Measurements from ENCODE around the gene CPT2.
A peak's percentile ranks its signal among the peaks of the same experiment; 100 is the strongest.

CPT2 gene

DNA sequence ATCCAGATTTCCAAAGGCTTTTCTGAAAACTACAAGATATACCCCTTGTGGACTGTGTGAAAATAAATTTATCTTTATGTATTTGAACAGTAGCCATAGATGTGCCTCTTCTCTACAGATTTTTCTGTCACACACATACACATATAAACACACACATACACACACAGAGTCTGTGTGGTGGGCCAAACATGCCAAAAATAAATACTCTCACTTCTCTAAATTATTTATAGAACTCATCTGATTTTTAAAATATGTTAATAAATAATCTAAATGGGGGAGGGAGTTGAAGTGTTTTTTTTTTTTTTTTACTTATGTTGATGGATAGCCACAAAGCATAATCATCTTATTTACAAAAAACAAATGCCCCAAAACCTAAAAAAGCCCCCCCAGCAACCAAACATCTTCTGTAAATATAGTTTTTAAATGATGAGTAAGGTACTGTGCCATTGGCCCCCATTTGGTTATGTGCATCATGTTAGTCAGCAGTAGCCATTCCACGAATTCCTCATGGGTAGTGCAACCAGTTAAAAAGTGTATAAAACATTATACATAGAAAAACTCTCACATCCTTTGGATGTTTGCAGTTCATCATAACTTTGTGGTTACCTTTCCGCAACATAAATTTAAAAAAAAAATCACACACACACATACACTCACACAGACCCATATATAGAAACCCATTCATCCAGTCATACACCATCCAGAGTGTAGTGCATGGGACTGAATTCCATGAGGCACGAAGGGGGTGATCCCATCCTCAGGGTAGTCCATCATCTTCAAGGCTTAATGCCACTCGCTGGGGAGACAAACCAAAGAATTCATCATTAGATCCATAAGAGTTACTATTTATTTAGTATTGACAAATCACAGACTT, 49.9 kb downstream of the CPT2 start:
- DNase-seq (ENCODE audit: low read depth in 2 of 2) = peak; percentile 10 to 61
- TF ChIP-seq, protein P1, sequence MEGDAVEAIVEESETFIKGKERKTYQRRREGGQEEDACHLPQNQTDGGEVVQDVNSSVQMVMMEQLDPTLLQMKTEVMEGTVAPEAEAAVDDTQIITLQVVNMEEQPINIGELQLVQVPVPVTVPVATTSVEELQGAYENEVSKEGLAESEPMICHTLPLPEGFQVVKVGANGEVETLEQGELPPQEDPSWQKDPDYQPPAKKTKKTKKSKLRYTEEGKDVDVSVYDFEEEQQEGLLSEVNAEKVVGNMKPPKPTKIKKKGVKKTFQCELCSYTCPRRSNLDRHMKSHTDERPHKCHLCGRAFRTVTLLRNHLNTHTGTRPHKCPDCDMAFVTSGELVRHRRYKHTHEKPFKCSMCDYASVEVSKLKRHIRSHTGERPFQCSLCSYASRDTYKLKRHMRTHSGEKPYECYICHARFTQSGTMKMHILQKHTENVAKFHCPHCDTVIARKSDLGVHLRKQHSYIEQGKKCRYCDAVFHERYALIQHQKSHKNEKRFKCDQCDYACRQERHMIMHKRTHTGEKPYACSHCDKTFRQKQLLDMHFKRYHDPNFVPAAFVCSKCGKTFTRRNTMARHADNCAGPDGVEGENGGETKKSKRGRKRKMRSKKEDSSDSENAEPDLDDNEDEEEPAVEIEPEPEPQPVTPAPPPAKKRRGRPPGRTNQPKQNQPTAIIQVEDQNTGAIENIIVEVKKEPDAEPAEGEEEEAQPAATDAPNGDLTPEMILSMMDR (IDR thresholded peaks at IDR 0.05; ENCODE audit: low read depth, low read length) = no peak
- no peak overlapping the region for H3K4me3 ChIP-seq (replicated peaks in 1 of 2; ENCODE audit: low read depth in 2 of 2, low read length in 2 of 2)

DNA sequence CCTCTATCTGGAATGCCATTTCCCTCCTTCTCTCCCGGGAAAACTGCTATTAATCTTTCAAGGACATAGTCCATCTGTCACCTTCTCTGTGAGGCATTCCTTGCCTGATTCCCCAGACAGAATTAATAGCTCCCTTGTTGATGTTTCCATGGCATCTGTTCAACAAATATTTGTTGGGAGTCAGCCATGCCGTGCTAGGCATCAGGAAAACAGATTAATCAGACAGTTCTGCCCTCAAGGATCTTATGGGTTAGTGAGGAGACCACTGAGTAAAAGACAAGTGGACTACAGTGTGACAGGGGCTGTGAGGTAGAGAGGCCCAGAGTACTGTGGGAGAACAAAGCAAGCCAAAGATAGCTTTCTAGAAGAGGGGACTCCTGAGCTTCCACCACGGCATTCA, 53.1 kb downstream of the CPT2 start:
- DNase-seq (ENCODE audit: low read depth in 2 of 2) = no peak
- H3K4me3 ChIP-seq (replicated peaks in 1 of 2; ENCODE audit: low read depth in 2 of 2, low read length in 2 of 2) = no peak overlapping the region
- TF ChIP-seq, protein P1 (IDR thresholded peaks at IDR 0.05; ENCODE audit: low read depth, low read length) = no peak

DNA sequence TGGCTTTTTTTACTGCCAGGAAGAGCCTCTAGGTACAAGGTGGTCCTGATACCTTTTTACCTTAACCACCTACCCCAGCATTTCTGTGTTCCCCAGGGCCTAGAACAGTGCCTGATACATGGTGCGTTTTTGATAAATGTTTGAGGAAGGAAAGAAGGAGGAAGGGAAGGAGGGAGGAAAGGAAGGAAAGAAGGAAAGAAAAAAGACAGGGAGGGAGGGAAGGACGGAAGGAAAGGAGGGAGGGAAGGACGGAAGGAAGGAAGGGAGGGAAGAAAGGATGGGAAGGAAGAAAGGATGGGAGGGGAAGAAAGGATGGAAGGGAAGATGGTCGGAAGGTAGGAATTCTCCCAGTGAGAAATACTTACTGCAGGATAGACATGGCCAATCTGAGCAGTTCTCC, 53.7 kb downstream of the CPT2 start:
- TF ChIP-seq, protein P1 (IDR thresholded peaks at IDR 0.05; ENCODE audit: low read depth, low read length) = no peak
- H3K4me3 ChIP-seq (replicated peaks in 1 of 2; ENCODE audit: low read depth in 2 of 2, low read length in 2 of 2) = no peak overlapping the region

DNA sequence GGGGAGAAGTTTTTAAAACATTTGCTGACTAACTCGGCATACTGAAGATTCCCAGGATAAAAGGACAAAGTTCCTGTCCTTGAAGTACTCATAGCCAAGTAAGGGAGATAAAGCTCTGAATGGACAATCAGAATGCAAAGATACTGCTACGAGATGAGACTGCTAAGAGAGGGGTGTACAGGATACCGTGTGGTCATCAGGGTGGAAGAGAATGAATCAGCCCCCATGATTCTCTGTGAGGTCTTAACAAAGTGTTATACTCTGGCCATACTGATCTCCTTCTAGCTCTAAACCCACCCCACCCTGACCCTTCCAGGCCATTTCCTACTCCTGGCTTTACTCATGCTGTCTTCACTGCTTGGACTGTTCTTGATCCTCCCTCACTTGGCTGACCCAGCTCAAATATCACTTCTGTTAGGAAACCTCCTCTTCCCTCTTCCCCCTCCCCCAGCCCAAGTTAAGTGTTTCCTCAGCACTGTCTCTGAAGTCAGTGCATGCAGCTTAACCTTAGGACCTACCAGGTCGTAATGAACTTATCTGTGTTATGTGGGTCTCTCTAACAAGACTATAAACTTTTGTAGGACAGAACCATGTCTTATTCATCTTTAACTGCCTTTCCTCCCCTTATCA, 57.5 kb downstream of the CPT2 start:
- TF ChIP-seq, protein P1 (IDR thresholded peaks at IDR 0.05; ENCODE audit: low read depth, low read length) = no peak
- H3K4me3 ChIP-seq (replicated peaks in 1 of 2; ENCODE audit: low read depth in 2 of 2, low read length in 2 of 2) = no peak overlapping the region
- DNase-seq (ENCODE audit: low read depth in 2 of 2) = peak; percentile 25 to 73

More for the DNA sequence above, 53.7 kb downstream of the CPT2 start:
- no peak for DNase-seq (ENCODE audit: low read depth in 2 of 2)

DNA sequence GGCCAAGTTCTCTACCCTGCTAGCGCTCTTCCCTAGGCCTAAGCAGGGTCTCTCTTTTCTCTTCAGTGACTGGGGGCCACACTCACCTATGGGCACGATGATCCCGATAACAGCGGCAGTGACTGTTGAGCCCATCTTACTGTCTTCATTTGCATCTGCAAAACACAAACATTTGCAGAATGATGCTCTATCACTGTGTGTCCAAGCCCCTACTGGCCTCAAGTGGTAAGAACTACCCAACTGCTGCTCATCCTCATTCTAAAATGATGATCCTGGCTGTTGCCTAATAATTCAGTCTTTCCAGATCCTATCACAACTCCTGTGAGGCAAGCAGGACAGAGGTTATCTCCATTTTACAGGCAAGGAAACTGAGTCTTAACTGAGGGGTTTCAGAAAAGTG, 58.4 kb downstream of the CPT2 start:
- DNase-seq (ENCODE audit: low read depth in 2 of 2) = no peak
- TF ChIP-seq, protein P1 (IDR thresholded peaks at IDR 0.05; ENCODE audit: low read depth, low read length) = no peak
- H3K4me3 ChIP-seq (replicated peaks in 1 of 2; ENCODE audit: low read depth in 2 of 2, low read length in 2 of 2) = no peak overlapping the region

DNA sequence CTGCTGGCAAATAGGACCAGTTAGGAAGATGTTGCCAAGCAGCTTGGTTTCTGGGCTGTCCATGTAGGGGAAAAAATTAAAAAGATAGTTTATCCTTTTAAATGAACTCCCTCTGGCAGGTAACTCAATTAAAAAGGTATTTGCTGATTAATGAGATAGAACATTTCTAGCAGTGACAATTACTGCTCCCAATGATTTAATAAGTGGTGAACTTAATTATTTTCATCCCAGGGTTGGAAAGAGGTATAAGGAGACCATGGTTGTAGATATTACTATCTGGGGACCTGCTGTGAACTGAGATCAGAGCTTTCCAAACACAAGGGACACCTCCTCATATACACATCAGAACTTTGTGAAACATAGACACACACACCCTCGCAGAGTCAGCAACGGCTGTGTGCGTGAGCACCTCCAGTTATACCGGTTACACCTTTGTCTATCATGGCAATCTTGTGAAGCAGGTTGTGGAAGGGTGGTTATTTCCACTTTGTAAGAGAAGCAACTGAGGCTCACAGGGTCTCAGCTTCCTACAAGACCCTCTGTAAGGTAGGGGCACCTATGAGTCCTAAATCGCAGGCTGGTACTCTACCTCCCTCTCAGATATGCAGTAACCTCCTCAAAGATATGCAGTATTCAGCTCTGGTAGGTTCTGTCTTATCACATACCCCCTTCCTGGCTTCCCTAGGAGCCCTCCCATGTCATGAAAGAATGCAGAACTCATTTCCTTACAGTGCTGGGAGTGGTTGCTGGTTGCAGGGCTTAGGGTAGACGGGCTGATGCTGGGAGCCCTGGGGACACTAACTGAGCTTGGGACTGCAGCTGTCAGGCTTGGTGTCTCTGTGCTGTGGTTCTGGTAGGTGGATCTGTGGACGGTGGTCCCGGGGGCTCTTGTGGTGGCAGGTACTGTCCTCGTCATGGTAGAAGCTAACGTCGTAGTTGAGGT, 60.2 kb downstream of the CPT2 start:
- TF ChIP-seq, protein P1 (IDR thresholded peaks at IDR 0.05; ENCODE audit: low read depth, low read length) = no peak
- DNase-seq (ENCODE audit: low read depth in 2 of 2) = no peak
- H3K4me3 ChIP-seq (replicated peaks in 1 of 2; ENCODE audit: low read depth in 2 of 2, low read length in 2 of 2) = no peak overlapping the region

Data from cardiac fibroblast (primary cell).